ENCODE measurements around the gene ZC3H4.
"Not testable (repeated sequence)": the region's sequence is repeated elsewhere in the genome, so short reads cannot be mapped to it uniquely, and the experiment has no call there.

The ZC3H4 gene

DNA sequence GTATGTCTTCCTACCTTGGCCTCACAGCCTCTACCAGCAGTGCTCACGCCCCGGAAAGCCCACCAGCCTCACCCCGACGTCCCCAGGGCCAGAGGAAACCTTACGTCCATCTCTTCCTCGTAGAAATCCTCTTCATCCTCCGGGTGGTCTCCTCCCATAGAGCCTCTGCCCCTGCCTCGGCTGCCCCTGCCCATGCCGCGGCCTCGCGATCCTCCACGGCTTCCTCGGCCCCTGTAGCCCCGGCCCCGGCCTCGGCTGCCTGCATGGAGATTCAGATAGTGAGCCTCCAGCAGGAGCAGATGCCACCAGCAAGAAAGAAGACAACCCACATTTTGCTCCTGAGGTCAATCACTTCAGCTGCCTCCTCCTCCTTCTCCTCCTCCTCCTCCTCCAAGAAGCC is 27.3 kb downstream of the ZC3H4 start:
- H3K27me3 ChIP-seq (ENCODE audit: control insufficient read depth, insufficient read depth, low read length, poor library complexity, severe bottlenecking), result no peaks in the 10 kb centered on the region
- 96 to 97% methylated on average over 17 of the region's 17 CpGs for whole genome bisulfite sequencing, 2 experiments
- H3K9me3 ChIP-seq (ENCODE audit: control insufficient read depth, low read length), result no peaks in the 10 kb centered on the region
- no peak overlapping the region for H3K4me3 ChIP-seq (ENCODE audit: insufficient read depth, low read depth, low read length)
- H3K27ac ChIP-seq (ENCODE audit: insufficient read depth, low read depth, low read length, poor library complexity, severe bottlenecking), result no peak overlapping the region
- peaks cover 70% of the 10 kb centered on the region for H3K36me3 ChIP-seq (ENCODE audit: control insufficient read depth, insufficient read depth, low read length)
- H3K4me1 ChIP-seq (ENCODE audit: control insufficient read depth, insufficient read depth, low read length), result no peaks in the 10 kb centered on the region

DNA sequence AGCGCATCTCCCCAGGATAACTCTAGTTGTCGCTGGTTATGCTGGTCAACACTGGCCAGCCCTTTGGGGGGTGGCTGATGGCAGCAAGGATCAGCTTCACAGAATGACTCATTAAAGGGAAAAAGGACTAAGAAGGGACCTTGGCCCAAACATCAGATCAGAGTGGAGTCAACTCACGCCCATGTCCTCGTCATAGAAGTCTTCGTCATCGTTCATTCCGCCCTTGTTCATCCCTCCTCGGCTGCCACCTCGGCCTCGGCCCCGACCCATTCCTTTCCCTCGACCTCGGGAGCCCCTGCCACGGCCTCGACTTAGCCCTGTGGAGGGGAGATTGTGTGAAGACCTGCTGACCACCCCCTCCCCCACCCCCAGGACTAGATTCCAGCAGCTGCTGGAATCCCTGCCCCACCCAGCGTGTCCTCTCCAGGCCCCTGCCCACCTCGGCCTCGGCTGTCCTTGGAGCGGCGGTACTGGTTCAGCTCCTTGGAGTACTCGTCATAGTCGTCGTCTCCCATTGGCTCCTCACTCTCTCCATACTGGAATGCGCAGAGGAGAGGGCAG is 28.6 kb downstream of the ZC3H4 start:
- Histone ChIP-seq H3K27ac (ENCODE audit: insufficient read depth, low read depth, low read length, poor library complexity, severe bottlenecking) (no peak overlapping the region), H3K9me3 (ENCODE audit: control insufficient read depth, low read length) (no peaks in the 10 kb centered on the region), H3K4me1 (ENCODE audit: control insufficient read depth, insufficient read depth, low read length) (no peaks in the 10 kb centered on the region), H3K27me3 (ENCODE audit: control insufficient read depth, insufficient read depth, low read length, poor library complexity, severe bottlenecking) (no peaks in the 10 kb centered on the region), H3K4me3 (ENCODE audit: insufficient read depth, low read depth, low read length) (no peak overlapping the region), H3K36me3 (ENCODE audit: control insufficient read depth, insufficient read depth, low read length) (peaks cover 75% of the 10 kb centered on the region)
- WGBS, 2 experiments, result 92% methylated on average over 24 of the region's 24 CpGs

DNA sequence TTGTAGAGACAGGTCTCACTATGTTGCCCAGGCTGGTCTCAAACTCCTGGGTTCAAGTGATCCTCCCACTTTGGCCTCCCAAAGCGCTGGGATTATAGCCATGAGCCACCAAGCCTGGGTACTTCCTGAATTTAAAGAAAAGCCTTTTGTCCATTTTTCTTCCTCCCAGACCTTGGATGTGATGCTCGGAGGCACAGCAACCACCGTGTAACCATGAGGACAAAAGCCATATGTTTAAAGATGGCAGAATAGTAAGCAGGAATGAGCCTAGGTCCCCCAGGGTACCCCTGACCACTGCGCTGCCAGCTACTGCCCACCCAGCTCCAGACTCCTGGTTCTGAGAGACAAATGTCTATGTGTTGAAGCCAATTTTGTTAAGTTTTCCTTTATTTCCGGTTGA is 31.1 kb downstream of the ZC3H4 start:
- WGBS, 2 experiments, result 94% methylated on average over 5 of the region's 5 CpGs
- peaks cover 70% of the 10 kb centered on the region for H3K36me3 ChIP-seq (ENCODE audit: control insufficient read depth, insufficient read depth, low read length)
- H3K27me3 ChIP-seq (ENCODE audit: control insufficient read depth, insufficient read depth, low read length, poor library complexity, severe bottlenecking), result no peaks in the 10 kb centered on the region

GRCh38 chr19:47081095-47081494 is 32.5 kb downstream of the ZC3H4 start:
- no peaks in the 10 kb centered on the region for H3K9me3 ChIP-seq (ENCODE audit: control insufficient read depth, low read length)
- 95 to 96% methylated on average over 6 of the region's 6 CpGs for WGBS, 2 experiments
- peaks cover 71% of the 10 kb centered on the region for H3K36me3 ChIP-seq (ENCODE audit: control insufficient read depth, insufficient read depth, low read length)
- H3K4me1 ChIP-seq (ENCODE audit: control insufficient read depth, insufficient read depth, low read length), result no peaks in the 10 kb centered on the region
- no peak overlapping the region for H3K4me3 ChIP-seq (ENCODE audit: insufficient read depth, low read depth, low read length)
- no peaks in the 10 kb centered on the region for H3K27me3 ChIP-seq (ENCODE audit: control insufficient read depth, insufficient read depth, low read length, poor library complexity, severe bottlenecking)
- no peak overlapping the region for H3K27ac ChIP-seq (ENCODE audit: insufficient read depth, low read depth, low read length, poor library complexity, severe bottlenecking)

More for the DNA sequence above, 31.1 kb downstream of the ZC3H4 start:
- Histone ChIP-seq H3K4me3 (ENCODE audit: insufficient read depth, low read depth, low read length) (no peak overlapping the region), H3K4me1 (ENCODE audit: control insufficient read depth, insufficient read depth, low read length) (no peaks in the 10 kb centered on the region), H3K9me3 (ENCODE audit: control insufficient read depth, low read length) (no peaks in the 10 kb centered on the region), H3K27ac (ENCODE audit: insufficient read depth, low read depth, low read length, poor library complexity, severe bottlenecking) (no peak overlapping the region)

DNA sequence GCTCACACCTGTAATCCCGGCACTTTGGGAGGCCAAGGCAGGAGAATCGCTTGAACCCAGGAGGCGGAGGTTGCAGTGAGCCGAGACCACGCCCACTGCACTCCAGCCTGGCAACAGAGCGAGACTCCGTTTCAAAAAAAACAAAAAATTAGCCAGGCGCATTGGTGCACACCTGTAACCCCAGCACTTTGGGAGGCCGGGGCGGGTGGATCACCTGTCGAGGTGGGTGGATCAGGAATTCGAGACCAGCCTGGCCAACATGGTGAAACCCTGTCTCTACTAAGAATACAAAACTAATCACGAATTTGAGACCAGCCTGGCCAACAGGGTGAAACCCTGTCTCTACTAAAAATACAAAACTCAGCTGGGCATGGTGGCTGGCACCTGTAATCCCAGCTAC is 35.2 kb downstream of the ZC3H4 start:
- WGBS, 2 experiments, result 90 to 96% methylated on average over 13 of the region's 13 CpGs
- H3K4me1 ChIP-seq (ENCODE audit: control insufficient read depth, insufficient read depth, low read length); H3K4me3 ChIP-seq (ENCODE audit: insufficient read depth, low read depth, low read length); H3K9me3 ChIP-seq (ENCODE audit: control insufficient read depth, low read length); H3K27ac ChIP-seq (ENCODE audit: insufficient read depth, low read depth, low read length, poor library complexity, severe bottlenecking); H3K27me3 ChIP-seq (ENCODE audit: control insufficient read depth, insufficient read depth, low read length, poor library complexity, severe bottlenecking): not testable (repeated sequence)
- peaks cover 57% of the 10 kb centered on the region for H3K36me3 ChIP-seq (ENCODE audit: control insufficient read depth, insufficient read depth, low read length)

- H3K9me3 ChIP-seq (ENCODE audit: control insufficient read depth, low read length), result no peaks in the 10 kb centered on the region
- H3K4me1 ChIP-seq (ENCODE audit: control insufficient read depth, insufficient read depth, low read length), result no peaks in the 10 kb centered on the region
- no peak overlapping the region for H3K4me3 ChIP-seq (ENCODE audit: insufficient read depth, low read depth, low read length)
- H3K27ac ChIP-seq (ENCODE audit: insufficient read depth, low read depth, low read length, poor library complexity, severe bottlenecking), result no peak overlapping the region
- no peaks in the 10 kb centered on the region for H3K27me3 ChIP-seq (ENCODE audit: control insufficient read depth, insufficient read depth, low read length, poor library complexity, severe bottlenecking)
- 81 to 88% methylated on average over 13 of the region's 13 CpGs for WGBS, 2 experiments
- H3K36me3 ChIP-seq (ENCODE audit: control insufficient read depth, insufficient read depth, low read length), result peaks cover 45% of the 10 kb centered on the region
Observed at GRCh38 chr19:47075941-47076340, 37.6 kb downstream of the ZC3H4 start.

DNA sequence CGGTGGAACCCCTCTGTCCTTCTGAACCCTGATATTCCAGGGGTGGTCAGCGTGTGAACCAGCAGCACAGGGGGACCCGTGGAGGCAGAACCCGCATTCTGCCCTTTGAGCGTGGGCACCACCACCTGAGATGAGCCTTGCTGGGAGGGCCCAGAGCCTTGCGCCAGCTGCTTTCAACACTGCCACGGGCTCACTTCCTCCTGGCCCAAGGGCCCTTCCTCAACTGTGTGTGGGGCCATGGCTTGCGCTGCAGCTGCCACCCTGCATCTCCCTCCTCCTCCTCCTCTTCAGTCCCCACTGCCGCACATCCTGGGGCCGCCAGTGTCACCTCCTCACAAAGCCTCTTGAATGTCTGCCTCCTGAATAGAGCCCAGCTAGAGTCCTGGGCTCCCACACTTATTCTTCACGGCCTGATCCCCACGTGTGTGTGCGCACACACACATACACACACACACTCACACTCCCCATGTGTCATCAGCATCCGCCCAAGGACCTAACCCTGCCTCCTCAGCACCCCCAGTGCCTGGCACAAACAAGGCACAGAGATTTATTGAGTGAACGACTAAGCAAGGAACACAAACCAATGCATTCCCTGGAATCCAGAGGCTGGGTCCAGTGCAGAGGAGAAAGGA is 38.3 kb downstream of the ZC3H4 start:
- no peaks in the 10 kb centered on the region for H3K27me3 ChIP-seq (ENCODE audit: control insufficient read depth, insufficient read depth, low read length, poor library complexity, severe bottlenecking)
- H3K4me1 ChIP-seq (ENCODE audit: control insufficient read depth, insufficient read depth, low read length), result no peaks in the 10 kb centered on the region
- 94 to 95% methylated on average over 15 of the region's 15 CpGs for WGBS, 2 experiments
- no peak overlapping the region for H3K4me3 ChIP-seq (ENCODE audit: insufficient read depth, low read depth, low read length)
- no peak overlapping the region for H3K27ac ChIP-seq (ENCODE audit: insufficient read depth, low read depth, low read length, poor library complexity, severe bottlenecking)
- no peaks in the 10 kb centered on the region for H3K9me3 ChIP-seq (ENCODE audit: control insufficient read depth, low read length)
- peaks cover 41% of the 10 kb centered on the region for H3K36me3 ChIP-seq (ENCODE audit: control insufficient read depth, insufficient read depth, low read length)

GRCh38 chr19:47074621-47075020 is 39.0 kb downstream of the ZC3H4 start:
- Histone ChIP-seq H3K36me3 (ENCODE audit: control insufficient read depth, insufficient read depth, low read length) (peaks cover 46% of the 10 kb centered on the region), H3K27ac (ENCODE audit: insufficient read depth, low read depth, low read length, poor library complexity, severe bottlenecking) (no peak overlapping the region), H3K4me1 (ENCODE audit: control insufficient read depth, insufficient read depth, low read length) (no peaks in the 10 kb centered on the region), H3K9me3 (ENCODE audit: control insufficient read depth, low read length) (no peaks in the 10 kb centered on the region), H3K4me3 (ENCODE audit: insufficient read depth, low read depth, low read length) (no peak overlapping the region), H3K27me3 (ENCODE audit: control insufficient read depth, insufficient read depth, low read length, poor library complexity, severe bottlenecking) (no peaks in the 10 kb centered on the region)
- WGBS, 2 experiments, result 96 to 97% methylated on average over 9 of the region's 9 CpGs

GRCh38 chr19:47073574-47073973 is 40.0 kb downstream of the ZC3H4 start:
- 96 to 97% methylated on average over 10 of the region's 10 CpGs for WGBS, 2 experiments
- Histone ChIP-seq H3K9me3 (ENCODE audit: control insufficient read depth, low read length) (no peaks in the 10 kb centered on the region), H3K27ac (ENCODE audit: insufficient read depth, low read depth, low read length, poor library complexity, severe bottlenecking) (no peak overlapping the region), H3K27me3 (ENCODE audit: control insufficient read depth, insufficient read depth, low read length, poor library complexity, severe bottlenecking) (no peaks in the 10 kb centered on the region), H3K4me1 (ENCODE audit: control insufficient read depth, insufficient read depth, low read length) (no peaks in the 10 kb centered on the region), H3K36me3 (ENCODE audit: control insufficient read depth, insufficient read depth, low read length) (peaks cover 45% of the 10 kb centered on the region), H3K4me3 (ENCODE audit: insufficient read depth, low read depth, low read length) (no peak overlapping the region)

- Histone ChIP-seq H3K27ac (ENCODE audit: insufficient read depth, low read depth, low read length, poor library complexity, severe bottlenecking) (no peak overlapping the region), H3K4me3 (ENCODE audit: insufficient read depth, low read depth, low read length) (no peak overlapping the region), H3K9me3 (ENCODE audit: control insufficient read depth, low read length) (no peaks in the 10 kb centered on the region), H3K36me3 (ENCODE audit: control insufficient read depth, insufficient read depth, low read length) (peaks cover 44% of the 10 kb centered on the region), H3K27me3 (ENCODE audit: control insufficient read depth, insufficient read depth, low read length, poor library complexity, severe bottlenecking) (no peaks in the 10 kb centered on the region), H3K4me1 (ENCODE audit: control insufficient read depth, insufficient read depth, low read length) (no peaks in the 10 kb centered on the region)
- 95% methylated on average over 16 to 17 of the region's 17 CpGs for WGBS, 2 experiments
Observed at GRCh38 chr19:47072323-47072722, 41.3 kb downstream of the ZC3H4 start.

All from ectodermal cell (in vitro differentiated cells).